DOHH2 (cell line): ENCODE data around the gene GPBAR1.

Experiments used
- H3F3A ChIP-seq: fragments of 200-600 bp; sonication (generic), shearing (Covaris generic); 2 replicates; pipeline ENCODE4 v1.6.0; 2016; ENCODE audit warnings: antibody characterized with exemption, mild to moderate bottlenecking; ENCODE audit not compliant: control insufficient read depth, insufficient read depth
- H3K27ac ChIP-seq: fragments of 200-600 bp; sonication (generic); 2 replicates; pipeline ENCODE4 v1.5.1; 2014; ENCODE audit warnings: low read depth, mild to moderate bottlenecking, low read length, moderate library complexity
- H3K27me3 ChIP-seq: fragments of 200-600 bp; sonication (generic); 2 replicates; pipeline ENCODE4 v1.6.1; 2014; ENCODE audit warnings: mild to moderate bottlenecking, low read length, mixed read lengths; ENCODE audit not compliant: control insufficient read depth
- H3K36me3 ChIP-seq: fragments of 200-600 bp; sonication (generic); 2 replicates; pipeline ENCODE4 v1.6.1; 2014; ENCODE audit warnings: mild to moderate bottlenecking, low read length, moderate library complexity, mixed read lengths; ENCODE audit not compliant: control insufficient read depth
- H3K4me1 ChIP-seq: fragments of 200-600 bp; sonication (generic); 2 replicates; pipeline ENCODE4 v1.6.1; 2014; ENCODE audit warnings: mild to moderate bottlenecking, low read length, mixed read lengths; ENCODE audit not compliant: control insufficient read depth
- H3K4me2 ChIP-seq: fragments of 200-600 bp; sonication (generic); 2 replicates; pipeline ENCODE4 v1.6.0; 2014; ENCODE audit warnings: mild to moderate bottlenecking, low read length, moderate library complexity
- H3K4me3 ChIP-seq: fragments of 200-600 bp; sonication (generic); 2 replicates; pipeline ENCODE4 v1.5.1; 2014; ENCODE audit warnings: mild to moderate bottlenecking, low read length, mixed read lengths
- H3K79me2 ChIP-seq: fragments of 200-600 bp; sonication (generic); 2 replicates; pipeline ENCODE4 v1.6.1; 2014; ENCODE audit warnings: mild to moderate bottlenecking, low read length, mixed read lengths; ENCODE audit not compliant: control insufficient read depth
- H3K9me2 ChIP-seq: fragments of 200-600 bp; sonication (generic); replicated peaks from 2 replicates; pipeline ENCODE4 v1.6.1; 2014; ENCODE audit warnings: mild to moderate bottlenecking, low read length, mixed read lengths; ENCODE audit not compliant: control insufficient read depth
- H3K9me3 ChIP-seq: fragments of 200-600 bp; sonication (generic); 2 replicates; pipeline ENCODE4 v1.6.1; 2014; ENCODE audit warnings: antibody characterized with exemption, low read length, mixed read lengths; ENCODE audit not compliant: control insufficient read depth, insufficient read depth
- H4K20me1 ChIP-seq: fragments of 200-600 bp; sonication (generic); 2 replicates; pipeline ENCODE4 v1.6.0; 2014; ENCODE audit warnings: low read depth, mild to moderate bottlenecking, antibody characterized with exemption, low read length, moderate library complexity; ENCODE audit not compliant: control insufficient read depth, insufficient read depth
- CTCF ChIP-seq: fragments of 200-600 bp; sonication (generic); IDR thresholded peaks from one replicate; pipeline ENCODE4 v1.5.1; 2014; ENCODE audit warnings: antibody characterized with exemption, mild to moderate bottlenecking, low read depth, low read length; ENCODE audit not compliant: poor library complexity, severe bottlenecking
- EZH2phosphoT487 ChIP-seq: fragments of 200-600 bp; sonication (generic); IDR thresholded peaks from 2 replicates; pipeline ENCODE4 v1.6.1; 2017; ENCODE audit warnings: borderline replicate concordance, mild to moderate bottlenecking, antibody characterized with exemption, low read length, moderate library complexity, mixed read lengths

Gene GPBAR1

DNA sequence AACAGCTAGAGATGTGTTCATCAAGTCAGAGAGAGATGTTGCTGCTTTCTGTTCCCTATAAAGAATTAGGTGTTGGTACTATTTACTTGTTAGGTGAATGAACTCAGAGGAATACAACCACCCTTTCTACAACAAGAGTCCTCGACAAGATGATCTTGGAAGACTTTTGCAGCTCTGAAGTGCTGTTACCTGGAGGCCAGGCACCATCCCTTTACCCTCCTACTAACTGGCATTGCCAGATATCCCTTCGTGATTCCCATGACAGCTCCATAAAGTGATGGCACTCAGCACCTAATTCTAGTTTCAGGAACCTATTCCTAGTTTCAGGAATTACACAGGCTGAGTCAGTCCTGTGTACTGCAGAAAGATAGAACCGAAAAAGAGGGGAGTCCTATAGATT is 33.9 kb upstream of the GPBAR1 start:
- Histone ChIP-seq H3K4me1 (peaks cover 83% of the 10 kb centered on the region), H3K4me2 (peak overlapping the region; percentile 5; the same call in 1 of the 2 replicates), H4K20me1 (peaks cover 38% of the 10 kb centered on the region)

GRCh38 chr2:218228366-218229090 is 32.3 kb upstream of the GPBAR1 start:
- TF ChIP-seq CTCF = no peak
- TF ChIP-seq EZH2phosphoT487 = no peak
- Histone ChIP-seq H3K9me3 (no peaks in the 10 kb centered on the region), H3K79me2 (peaks cover 80% of the 10 kb centered on the region), H3F3A (peaks cover 12% of the 10 kb centered on the region), H3K27ac (peak overlapping the region; percentile 37), H3K27me3 (no peaks in the 10 kb centered on the region), H3K4me3 (peak overlapping the region; percentile 7; the same call in 1 of the 2 replicates), H4K20me1 (peaks cover 25% of the 10 kb centered on the region), H3K4me1 (peaks cover 67% of the 10 kb centered on the region), H3K9me2 (no peaks in the 10 kb centered on the region), H3K4me2 (peak overlapping the region; percentile 36), H3K36me3 (peaks cover 90% of the 10 kb centered on the region)

More for the DNA sequence above, 33.9 kb upstream of the GPBAR1 start:
- Histone ChIP-seq H3K36me3 (peaks cover 97% of the 10 kb centered on the region), H3K79me2 (peaks cover 92% of the 10 kb centered on the region), H3K9me3 (no peaks in the 10 kb centered on the region), H3F3A (peaks cover 12% of the 10 kb centered on the region), H3K27ac (no peak overlapping the region), H3K4me3 (no peak overlapping the region), H3K27me3 (no peaks in the 10 kb centered on the region), H3K9me2 (no peaks in the 10 kb centered on the region)
- TF ChIP-seq CTCF (no peak), EZH2phosphoT487 (no peak)

- Histone ChIP-seq H3K27ac (peak overlapping the region; percentile 37), H3K4me1 (peaks cover 60% of the 10 kb centered on the region), H3K4me2 (peak overlapping the region; percentile 36), H3K79me2 (peaks cover 76% of the 10 kb centered on the region), H3K9me2 (no peaks in the 10 kb centered on the region), H3K36me3 (peaks cover 90% of the 10 kb centered on the region), H3K27me3 (no peaks in the 10 kb centered on the region), H3F3A (peaks cover 12% of the 10 kb centered on the region), H3K4me3 (no peak overlapping the region; the same call in 1 of the 2 replicates), H4K20me1 (peaks cover 18% of the 10 kb centered on the region), H3K9me3 (no peaks in the 10 kb centered on the region)
- no peak for TF ChIP-seq EZH2phosphoT487
- no peak for TF ChIP-seq CTCF
Measured at GRCh38 chr2:218229239-218229638, 31.6 kb upstream of the GPBAR1 start.
